ENCODE measurements around the gene RBM10.

Gene RBM10

DNA sequence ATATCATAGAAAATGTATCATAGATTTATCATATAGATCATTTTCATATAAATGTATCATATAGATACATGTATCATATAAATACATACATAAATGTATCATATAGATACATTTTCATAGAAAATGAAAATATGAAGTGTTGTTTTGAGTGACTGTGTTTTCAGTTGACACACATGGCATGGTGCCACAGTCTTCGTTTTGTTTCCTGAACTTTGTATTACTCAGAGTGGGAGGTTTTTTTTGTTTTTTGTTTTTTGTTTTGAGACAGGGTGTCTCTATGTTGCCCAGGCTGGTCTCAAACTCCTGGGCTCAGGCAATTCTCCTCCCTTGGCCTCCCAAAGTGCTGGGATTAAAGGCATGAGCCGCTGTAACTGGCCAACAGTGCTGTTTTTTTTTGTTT lies 3.9 kb downstream of the RBM10 start:
- no peak for DNase-seq (ENCODE audit: low read depth in 2 of 3, low spot score in 1 of 3)

DNA sequence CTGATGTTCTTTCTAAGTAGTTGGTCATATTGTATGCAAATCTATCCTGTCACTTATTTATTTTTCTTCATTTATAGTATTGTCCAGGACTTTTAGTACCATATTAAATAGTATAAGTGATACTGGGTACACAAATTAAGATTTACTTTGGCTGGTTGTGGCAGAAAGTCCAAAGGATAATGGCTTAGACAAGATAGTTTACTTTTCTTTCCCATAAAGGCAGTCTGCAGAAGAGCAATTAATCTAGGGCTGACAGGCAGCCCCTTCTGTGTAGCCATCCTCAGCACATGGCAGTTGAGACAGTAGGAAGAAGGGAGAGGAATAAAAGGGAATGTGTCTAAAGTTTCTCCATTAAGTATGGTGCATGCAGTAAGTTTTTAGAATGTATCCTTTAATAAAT lies 6.4 kb downstream of the RBM10 start:
- DNase-seq (ENCODE audit: low read depth in 2 of 3, low spot score in 1 of 3), result no peak

DNA sequence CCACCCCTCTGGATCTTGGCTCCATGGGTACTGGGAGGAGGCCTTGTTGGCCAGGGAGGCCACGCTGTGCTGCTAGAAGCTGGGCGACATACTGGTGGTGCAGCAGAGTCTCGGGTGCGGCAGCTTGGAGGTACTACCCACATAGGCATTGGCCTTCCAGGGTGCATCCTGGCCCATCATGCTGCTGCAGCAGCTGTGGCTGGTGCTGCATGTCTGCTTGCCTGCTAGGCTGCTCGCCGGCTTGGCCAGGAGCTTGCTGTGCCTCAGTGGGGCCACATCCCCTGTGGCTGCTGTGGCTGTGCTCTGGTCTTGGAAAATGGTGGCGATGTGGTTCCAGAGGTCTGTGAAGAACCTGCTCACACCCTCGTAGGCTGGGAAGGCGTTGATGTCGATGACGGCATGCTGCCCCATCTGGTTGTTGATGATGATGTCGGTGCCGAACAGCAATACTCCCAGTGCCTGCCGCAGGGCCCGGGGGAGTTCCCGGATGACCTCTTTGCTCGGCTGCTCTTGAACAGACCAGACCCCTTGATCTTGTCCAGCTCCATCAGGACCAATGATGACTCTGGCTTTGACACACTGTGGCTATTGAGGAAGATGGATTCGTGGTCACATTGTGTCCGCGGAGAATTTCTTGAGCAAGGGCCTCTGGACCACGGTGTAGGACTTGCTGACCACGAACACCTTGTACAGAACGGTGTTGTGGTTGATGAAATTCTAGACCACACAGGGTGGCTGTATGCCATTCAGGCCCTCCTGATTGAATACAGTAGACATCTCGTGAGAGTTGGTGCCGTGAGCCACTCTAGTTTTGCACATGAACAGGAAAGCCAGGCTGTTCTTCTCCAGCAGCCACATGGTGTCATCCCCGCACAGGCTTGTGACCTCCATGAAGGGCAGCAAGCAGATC lies 11.8 kb downstream of the RBM10 start:
- no peak for DNase-seq (ENCODE audit: low read depth in 2 of 3, low spot score in 1 of 3)

DNA sequence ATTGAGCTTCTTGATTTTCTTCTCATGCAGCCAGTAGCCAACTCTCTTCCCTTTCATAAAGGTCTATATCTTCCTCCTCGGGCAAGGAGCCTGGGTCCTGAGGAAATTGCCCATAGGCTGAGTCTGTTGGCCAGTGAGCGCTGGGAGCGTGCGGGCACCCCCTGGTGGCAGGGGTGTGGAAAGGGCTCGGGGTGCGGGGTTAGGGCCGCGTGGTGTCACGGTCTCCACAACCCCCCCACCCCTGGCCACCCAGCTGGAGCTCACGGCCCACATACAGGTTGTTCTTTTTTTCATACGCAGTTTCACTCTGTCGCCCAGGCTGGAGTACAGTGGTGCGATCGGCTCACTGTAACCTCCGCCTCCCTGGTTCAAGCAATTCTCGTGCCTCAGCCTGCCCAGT lies 13.1 kb downstream of the RBM10 start:
- DNase-seq (ENCODE audit: low read depth in 2 of 3, low spot score in 1 of 3), result no peak

DNA sequence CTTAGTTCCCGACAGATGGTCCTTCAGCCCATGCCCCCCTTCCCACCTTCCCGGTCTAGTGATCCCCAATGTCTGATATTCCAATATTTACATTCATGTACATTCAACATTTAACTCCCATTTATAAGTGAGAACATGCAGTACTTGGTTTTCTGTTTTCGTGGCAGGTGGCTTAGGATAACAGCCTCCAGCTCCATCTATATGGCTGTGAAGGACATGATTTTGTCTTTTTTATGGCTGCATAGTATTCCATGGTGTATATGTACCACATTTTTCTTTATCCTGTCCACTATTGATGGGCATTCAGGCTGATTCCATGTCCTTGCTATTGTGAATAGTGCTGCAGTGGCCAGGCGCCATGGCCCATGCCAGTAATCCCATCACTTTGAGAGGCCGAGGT lies 13.8 kb downstream of the RBM10 start:
- no peak for DNase-seq (ENCODE audit: low read depth in 2 of 3, low spot score in 1 of 3)

DNA sequence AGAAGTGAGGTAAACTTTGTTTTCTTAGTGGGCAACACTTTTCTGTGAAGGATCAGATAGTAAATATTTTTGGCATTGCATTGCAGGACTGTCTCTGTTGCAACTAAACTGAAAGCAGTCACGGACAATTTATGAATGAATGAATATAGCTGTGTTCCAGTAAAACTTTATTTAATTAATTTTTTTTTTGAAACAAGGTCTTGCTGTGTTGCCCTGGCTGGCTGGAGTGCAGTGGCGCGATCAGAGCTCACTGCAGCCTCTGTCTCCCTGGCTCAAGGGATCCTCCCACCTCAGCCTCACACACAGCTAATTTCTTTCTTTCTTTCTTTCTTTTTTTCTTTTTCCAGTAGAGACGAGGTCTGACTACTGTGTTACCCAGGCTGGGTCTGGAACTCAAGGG lies 15.8 kb downstream of the RBM10 start:
- DNase-seq (ENCODE audit: low read depth in 2 of 3, low spot score in 1 of 3), result no peak

DNA sequence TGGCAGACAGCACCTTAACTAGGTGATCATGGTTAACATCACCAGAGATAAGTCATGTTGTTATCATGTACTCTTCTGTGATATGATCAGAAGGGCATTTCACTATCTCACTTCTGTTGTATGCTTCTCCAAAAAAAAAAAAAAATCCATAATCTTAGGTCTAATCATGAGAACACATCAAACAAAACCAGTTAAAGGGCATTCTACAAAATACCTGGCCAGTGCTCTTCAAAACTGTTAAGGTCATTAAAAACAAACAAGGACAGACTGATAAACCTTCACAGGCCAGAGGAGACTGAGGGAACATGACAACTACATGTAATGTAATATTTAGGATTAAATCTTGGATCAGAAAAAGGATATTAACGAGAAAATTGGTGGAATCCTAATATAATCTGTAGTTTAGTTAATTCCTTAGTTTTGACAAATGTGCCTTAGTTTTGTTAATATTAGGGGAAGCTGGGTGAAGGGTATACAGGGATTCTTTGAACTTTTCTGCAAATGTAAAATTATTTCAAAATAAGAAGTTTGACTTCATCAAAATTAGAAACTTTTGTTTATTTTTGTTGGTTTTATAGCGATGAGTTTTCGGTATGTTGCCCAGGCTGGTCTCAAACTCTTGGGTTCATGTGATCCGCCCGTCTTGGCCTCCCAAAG lies 18.0 kb downstream of the RBM10 start:
- no peak for DNase-seq (ENCODE audit: low read depth in 2 of 3, low spot score in 1 of 3)

DNA sequence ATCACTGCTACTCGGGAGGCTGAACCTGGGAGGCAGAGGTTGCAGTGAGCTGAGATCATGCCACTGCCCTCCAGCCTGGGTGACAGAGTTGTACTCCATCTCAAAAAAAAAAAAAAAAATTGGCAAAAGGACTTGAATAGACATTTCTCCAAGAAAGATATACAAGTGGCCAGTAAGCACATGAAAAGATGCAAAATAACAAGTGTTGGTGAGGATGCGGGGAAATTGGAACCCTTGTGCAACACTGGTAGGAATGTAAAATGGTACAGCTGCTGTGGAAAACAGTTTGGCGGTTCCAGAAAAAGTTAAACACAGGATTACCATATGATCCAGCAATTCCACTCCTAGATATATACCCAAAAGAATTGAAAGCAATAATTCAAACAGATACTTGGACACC lies 19.4 kb downstream of the RBM10 start:
- DNase-seq (ENCODE audit: low read depth in 2 of 3, low spot score in 1 of 3), result no peak

DNA sequence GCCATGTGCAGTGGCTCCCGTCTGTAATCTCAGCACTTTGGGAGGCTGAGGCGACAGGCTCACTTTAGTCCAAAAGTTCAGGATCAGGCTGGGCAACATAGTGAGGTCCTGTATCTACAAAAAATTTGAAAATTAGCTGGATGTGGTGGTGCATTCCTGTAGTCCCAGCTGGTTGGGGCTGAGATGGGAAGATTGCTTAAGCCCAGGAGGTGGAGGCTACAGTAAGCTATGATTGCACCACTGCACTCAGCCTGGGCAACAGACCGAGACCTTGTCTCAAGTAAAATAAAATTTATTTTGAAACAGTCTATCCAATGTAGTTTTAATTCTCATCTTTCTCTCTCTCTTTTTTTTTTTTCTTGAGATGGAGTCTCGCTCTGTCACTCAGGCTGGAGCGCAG lies 21.1 kb downstream of the RBM10 start:
- DNase-seq (ENCODE audit: low read depth in 2 of 3, low spot score in 1 of 3), result no peak

DNA sequence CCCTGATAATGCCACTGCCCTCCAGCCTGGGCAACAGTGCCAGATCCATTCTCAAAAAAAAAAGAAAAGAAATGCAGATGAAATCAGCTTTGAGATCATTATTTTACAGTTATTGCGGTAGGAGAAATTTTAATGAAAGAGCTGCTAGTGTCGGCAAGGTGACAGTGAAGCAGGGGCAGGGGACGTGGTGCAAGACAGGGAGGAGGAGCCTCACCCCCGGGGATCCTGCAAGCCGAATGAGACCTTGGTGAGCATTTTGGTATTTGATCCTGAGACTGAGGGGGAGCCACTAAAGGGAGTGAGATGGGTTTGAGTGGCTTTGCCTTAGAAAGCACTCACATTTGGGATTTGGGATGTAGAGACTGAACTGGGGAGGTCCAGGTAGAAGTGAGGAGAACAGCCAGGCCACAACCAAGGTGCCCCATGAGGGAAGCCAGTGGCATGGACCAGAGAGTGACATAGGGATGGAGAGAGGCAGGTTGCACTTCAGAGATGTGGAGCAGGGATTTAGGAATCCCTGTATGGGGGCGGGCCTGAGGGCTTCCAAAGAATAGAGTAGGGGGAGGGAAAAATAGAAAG lies 23.6 kb downstream of the RBM10 start:
- no peak for DNase-seq (ENCODE audit: low read depth in 2 of 3, low spot score in 1 of 3)

DNA sequence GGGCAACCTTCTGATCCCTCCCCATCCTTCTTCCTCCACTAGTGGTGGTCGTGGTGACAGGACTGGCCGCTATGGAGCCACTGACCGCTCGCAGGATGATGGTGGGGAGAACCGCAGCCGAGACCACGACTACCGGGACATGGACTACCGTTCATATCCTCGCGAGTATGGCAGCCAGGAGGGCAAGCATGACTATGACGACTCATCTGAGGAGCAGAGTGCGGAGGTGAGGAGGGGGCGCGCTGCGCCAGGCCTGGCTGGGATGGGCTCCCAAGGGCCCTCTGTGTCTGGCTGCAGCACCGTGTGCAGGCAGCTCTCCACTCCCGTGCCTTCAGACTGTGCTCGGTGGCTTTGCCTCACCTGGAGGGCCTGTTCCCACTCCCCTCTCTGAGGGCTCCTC lies 24.3 kb downstream of the RBM10 start:
- DNase-seq (ENCODE audit: low read depth in 2 of 3, low spot score in 1 of 3), result no peak

DNA sequence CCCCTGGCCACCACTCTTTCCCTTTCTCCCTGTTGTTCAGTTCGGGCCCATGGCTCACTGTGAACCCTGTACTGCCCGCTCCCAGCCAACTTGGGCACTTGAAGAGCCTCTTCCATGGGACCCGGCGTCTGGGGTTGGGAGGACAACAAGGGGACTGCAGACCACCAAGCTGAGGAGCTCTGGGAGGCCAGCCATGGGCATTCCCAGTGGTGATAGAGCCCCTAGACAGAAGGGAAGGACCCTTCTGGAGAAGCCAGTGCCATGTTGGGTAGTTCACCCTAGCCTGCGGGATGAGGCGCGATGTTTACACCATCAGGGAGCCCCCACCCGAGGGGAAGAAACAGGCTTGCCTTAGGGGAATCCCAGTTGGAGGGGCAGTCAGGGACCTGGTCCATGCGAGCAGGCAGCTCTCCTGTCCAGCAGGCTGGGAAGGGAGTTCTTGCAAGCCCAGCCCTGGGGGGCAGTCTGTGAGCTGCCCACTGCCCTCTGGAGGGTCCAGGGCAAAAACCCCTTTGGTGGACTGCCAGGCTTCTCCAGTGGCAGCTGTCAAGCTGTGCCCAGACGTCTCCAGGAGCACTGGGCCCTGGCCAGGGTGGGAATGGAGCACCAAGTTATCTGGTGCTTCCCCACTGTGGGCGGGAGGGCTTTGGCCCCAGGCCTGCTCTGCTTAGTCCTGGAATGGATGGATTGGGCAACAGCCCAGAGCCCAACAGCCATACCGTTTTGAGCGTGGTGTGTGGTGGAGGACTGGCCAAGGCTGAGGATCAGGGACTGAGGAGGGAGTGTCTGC lies 24.9 kb downstream of the RBM10 start:
- no peak for DNase-seq (ENCODE audit: low read depth in 2 of 3, low spot score in 1 of 3)

DNA sequence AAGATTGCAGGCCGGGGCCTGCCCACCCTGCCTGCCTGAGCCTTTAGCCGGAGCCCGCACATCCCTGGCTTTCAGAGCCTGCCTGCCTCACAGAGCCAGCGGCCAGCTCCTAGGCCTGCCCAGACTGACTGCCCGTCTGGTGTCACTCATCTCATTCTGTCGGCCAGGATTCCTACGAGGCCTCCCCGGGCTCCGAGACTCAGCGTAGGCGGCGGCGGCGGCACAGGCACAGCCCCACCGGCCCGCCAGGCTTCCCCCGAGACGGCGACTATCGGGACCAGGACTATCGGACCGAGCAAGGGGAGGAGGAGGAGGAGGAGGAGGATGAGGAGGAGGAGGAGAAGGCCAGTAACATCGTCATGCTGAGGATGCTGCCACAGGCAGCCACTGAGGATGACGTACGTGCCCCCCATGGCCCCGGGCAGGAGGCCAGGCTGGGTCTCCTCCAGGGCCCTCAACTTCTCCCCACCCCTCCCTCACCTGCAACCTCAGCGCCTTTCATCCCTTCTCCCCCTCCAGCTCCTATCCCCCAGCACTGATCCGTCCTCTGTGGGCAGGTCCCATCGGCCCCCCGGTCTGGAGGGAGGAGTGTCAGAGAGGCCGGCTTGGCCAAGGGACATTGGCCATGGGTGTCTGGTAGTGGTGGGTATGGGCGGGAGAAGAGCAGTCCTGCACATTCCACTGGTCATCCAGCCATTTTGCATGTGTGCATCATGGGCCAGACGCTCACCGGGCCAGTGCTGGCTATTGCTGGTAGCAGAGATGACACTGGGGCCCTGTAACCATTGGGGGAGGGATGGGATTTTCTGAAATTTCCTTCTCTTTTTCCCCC lies 26.1 kb downstream of the RBM10 start:
- DNase-seq (ENCODE audit: low read depth in 2 of 3, low spot score in 1 of 3), result no peak

DNA sequence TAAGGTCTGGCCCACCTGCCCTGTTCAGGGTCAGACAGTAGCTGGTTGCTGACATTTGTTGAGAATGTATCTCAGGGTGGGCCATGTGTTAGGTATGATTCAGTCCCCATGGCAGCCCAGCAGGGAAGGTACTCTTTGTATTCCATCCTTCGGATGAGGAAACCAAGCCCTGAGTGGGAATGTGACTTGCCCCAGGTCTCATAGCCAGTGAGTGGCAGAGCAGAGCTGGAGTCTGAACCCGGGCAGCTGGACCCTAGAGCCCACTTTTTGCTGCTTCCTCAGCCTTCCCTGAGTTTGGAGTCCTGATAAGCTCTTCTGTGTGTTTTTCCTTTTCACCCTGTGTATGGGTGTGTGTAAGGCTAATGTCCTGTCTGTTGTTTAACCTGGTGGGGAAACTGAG lies 27.0 kb downstream of the RBM10 start:
- DNase-seq (ENCODE audit: low read depth in 2 of 3, low spot score in 1 of 3), result no peak

DNA sequence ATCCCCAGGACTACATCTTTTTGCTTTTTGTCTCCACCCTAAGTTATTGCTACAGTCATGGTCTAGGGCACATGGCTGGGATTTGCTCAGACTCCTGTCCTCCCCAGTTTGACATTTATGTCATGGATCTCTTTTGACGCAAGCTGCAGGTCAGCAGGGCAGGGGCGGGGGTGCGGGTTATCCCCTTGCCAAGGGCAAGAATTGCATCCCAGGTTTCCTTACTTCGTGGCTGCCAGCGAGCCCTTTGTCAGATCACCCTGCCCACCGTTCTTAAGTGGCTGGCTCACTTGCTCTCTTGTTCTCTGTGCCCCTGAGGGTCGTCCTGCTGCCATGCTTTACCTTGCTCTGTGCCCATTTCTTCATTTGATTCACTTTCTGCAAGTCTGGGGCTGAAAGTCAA lies 27.5 kb downstream of the RBM10 start:
- no peak for DNase-seq (ENCODE audit: low read depth in 2 of 3, low spot score in 1 of 3)

DNA sequence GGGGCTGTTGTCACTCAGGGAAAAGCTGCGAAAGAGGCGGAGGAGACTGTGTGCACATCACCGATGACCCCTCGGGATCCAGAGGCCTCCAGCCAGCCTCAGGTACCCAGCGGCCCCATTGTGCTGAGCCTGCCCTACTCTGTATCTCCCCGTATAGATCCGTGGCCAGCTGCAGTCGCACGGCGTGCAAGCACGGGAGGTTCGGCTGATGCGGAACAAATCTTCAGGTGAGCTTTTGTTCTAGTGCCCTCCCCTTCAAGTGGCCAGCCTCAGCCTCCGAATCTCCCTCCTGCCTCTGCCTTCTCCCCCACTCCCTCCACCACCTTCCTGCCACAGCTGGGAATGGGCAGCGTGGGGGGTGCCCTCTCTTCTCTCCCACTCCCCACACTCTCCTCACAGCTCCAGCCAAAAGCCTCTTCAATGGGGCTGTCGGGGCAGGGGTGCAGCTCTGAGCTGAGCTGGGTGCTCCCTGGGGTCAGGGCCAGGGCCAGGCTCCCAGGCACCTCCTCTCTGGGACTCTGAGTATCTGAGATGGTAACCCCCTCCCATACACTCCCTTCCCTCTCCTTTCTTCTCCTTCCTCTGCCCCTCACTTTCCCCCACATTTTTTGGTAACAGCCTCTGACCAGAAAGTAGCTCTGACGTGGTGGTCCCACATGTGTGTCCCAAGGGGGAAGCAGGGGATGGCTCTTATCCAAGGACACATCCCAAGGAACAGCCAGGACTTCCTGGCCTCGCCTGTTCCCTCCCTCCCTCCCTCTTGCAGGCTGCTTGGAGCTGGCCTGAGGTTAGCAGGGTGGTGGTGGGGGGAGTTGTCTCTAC lies 28.2 kb downstream of the RBM10 start:
- DNase-seq (ENCODE audit: low read depth in 2 of 3, low spot score in 1 of 3), result no peak

DNA sequence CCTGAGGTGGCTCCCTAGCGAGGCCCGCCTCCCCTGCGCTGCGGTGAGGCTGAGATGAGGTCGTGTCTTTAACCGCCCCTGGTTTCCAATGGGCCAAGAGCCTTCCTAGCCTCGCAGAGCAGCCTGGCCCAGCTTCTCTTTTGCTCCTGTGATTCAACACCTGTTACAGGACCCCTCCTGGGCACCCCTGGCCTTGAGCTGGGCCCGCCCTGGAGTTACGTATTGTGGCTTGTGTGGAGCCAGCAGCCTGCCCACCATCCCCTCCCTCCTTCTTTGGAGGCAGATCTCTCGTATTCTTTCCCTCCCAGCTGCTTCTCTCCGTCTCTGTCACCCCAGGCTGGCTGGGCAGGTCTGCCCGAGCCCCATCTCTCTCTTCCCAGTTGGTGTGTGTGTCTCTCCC lies 29.4 kb downstream of the RBM10 start:
- no peak for DNase-seq (ENCODE audit: low read depth in 2 of 3, low spot score in 1 of 3)

DNA sequence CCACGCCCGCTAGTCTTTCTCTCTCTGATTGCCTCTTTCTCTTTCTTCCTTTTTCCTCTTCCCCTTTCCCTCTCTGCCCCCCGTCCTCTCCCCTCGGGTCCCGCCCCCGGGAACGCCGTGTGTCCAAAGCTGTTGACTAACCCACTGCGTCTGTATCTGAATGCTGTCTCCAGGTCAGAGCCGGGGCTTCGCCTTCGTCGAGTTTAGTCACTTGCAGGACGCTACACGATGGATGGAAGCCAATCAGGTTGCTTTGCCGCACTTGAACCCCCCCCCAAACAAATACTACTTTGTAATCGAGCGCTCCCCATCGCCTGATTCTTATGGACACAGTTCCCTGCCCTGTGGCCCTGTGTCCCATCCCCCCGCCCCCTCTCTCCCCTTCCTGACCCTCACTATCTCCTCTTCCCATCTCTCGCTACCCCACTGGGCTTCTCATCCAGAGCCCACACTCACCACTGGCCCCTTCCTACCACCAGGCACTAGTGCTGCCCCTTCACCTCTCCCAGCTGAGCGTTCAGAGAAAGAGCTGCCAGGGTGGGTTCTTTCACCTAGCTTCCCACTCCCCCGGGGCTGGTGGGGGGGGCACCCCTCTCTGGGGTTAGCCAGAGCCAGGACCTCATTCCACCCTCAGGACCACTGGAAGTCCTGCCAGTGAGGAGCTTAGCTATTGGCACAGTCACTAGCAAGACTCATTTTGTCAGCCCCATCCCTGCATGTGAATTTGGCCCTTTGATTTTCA lies 30.0 kb downstream of the RBM10 start:
- DNase-seq (ENCODE audit: low read depth in 2 of 3, low spot score in 1 of 3), result no peak

DNA sequence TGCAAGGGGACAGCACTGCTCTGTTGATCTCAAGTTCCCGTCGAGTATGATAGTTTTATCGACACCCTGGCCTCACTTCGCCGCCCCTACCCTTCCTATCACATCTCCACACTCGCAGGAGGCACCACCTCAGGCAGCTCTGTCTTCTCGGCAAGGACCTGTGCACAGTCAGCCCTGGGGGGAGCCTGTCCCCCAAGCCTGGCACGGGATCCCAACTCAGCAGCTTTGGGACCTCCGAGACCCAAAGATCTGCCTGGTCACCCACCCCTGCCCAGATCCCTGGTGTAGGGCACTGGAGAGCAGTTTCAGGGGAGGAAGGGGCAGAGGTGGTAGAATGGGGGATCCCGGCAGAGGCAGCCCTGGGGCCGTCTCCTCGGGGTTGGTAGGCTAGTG lies 30.6 kb downstream of the RBM10 start:
- DNase-seq (ENCODE audit: low read depth in 2 of 3, low spot score in 1 of 3), result no peak

Measured in stimulated activated CD4-positive, alpha-beta T cell treated with anti-CD3 and anti-CD28 coated beads, Interleukin-12 subunit alpha, Interleukin-12 subunit beta, amount 100 ng/mL, for 48 hours (primary cell).